Measurements from ENCODE around the gene PPIA.

GRCh38 chr7:44762726-44763522 lies 33.6 kb upstream of the PPIA start:
- TF ChIP-seq CTCF (IDR thresholded peaks at IDR 0.05) (no peak), EZH2 (IDR thresholded peaks at IDR 0.05; ENCODE audit: borderline replicate concordance, insufficient read depth, low read depth, low read length, poor library complexity, severe bottlenecking) (no peak)

All from B cell (primary cell).